ENCODE results near the gene UMODL1.

GRCh38 chr21:42124826-42125570 lies 53.9 kb downstream of the UMODL1 start:
- TF ChIP-seq CTCF (IDR thresholded peaks at IDR 0.05) (no peak), REST (IDR thresholded peaks at IDR 0.05; ENCODE audit: insufficient read depth in 1 of 2, low read depth in 2 of 2, low read length in 1 of 2) (no peak), POLR2AphosphoS5 (IDR thresholded peaks at IDR 0.05; ENCODE audit: low read depth, low read length) (no peak), SIN3A (IDR thresholded peaks at IDR 0.05; ENCODE audit: borderline replicate concordance, insufficient read depth, low read depth, low read length) (no peak)
